Keratinocyte (primary cell): ENCODE results near the gene SNTG2. TPM values are rescaled to one million over a fixed set of nuclear protein-coding genes. Genes with fewer than 3 reads are reported as not detected.

Source experiments
- DNase-seq: peaks from one replicate; pipeline ENCODE4 v3.0.0-alpha.2; 2011; ENCODE audit warnings: low read depth, missing footprints, low spot score
- FAIRE-seq: peaks from 2 replicates; lab custom pipeline; 2011; peaks lifted over from hg19 to GRCh38; lab: Jason Lieb, UNC
- H2AFZ ChIP-seq: 2 replicates; pipeline ENCODE4 v1.6.0; 2012; ENCODE audit warnings: low read length, control low read depth, inconsistent platforms; ENCODE audit not compliant: control insufficient read depth
- H3K27ac ChIP-seq: 2 replicates; pipeline ENCODE4 v1.5.1; 2011; ENCODE audit warnings: low read length; ENCODE audit not compliant: control insufficient read depth, insufficient read depth
- H3K27me3 ChIP-seq: 3 replicates; pipeline ENCODE4 v1.6.0; 2011; ENCODE audit warnings: low read length; ENCODE audit not compliant: control insufficient read depth, insufficient read depth; ENCODE audit errors: extremely low read depth
- H3K36me3 ChIP-seq, 2 experiments: 2 replicates in 1 of 2; 3 replicates in 1 of 2; pipeline ENCODE4 v1.5.1; 2011; ENCODE audit warnings: low read length in 2 of 2, mild to moderate bottlenecking in 1 of 2; ENCODE audit not compliant: control insufficient read depth in 2 of 2, insufficient read depth in 2 of 2; ENCODE audit errors: extremely low read depth in 1 of 2
- H3K4me1 ChIP-seq: 3 replicates; pipeline ENCODE4 v1.5.1; 2011; ENCODE audit warnings: low read length; ENCODE audit not compliant: control insufficient read depth, insufficient read depth; ENCODE audit errors: extremely low read depth
- H3K4me2 ChIP-seq: 3 replicates; pipeline ENCODE4 v1.6.0; 2011; ENCODE audit warnings: low read depth, low read length; ENCODE audit not compliant: control insufficient read depth, insufficient read depth; ENCODE audit errors: extremely low read depth
- H3K4me3 ChIP-seq, 3 experiments: fragments of 200-600 bp in 1 of 3; sonication (generic) in 1 of 3; 2 replicates in 2 of 3; 3 replicates in 1 of 3; pipeline ENCODE4 v1.5.1; 2011 to 2016; ENCODE audit warnings: low read length in 3 of 3, mild to moderate bottlenecking in 3 of 3, control low read depth in 2 of 3, inconsistent platforms in 1 of 3, low read depth in 1 of 3, mixed read lengths in 1 of 3, mixed run types in 1 of 3, moderate library complexity in 1 of 3; ENCODE audit not compliant: control insufficient read depth in 2 of 3, insufficient read depth in 2 of 3; ENCODE audit errors: extremely low read depth in 1 of 3
- H3K79me2 ChIP-seq: 2 replicates; pipeline ENCODE4 v1.6.0; 2012; ENCODE audit warnings: low read length; ENCODE audit not compliant: control insufficient read depth, insufficient read depth
- H3K9ac ChIP-seq: 3 replicates; pipeline ENCODE4 v1.6.0; 2011; ENCODE audit warnings: low read length; ENCODE audit not compliant: control insufficient read depth, insufficient read depth; ENCODE audit errors: extremely low read depth
- H3K9me1 ChIP-seq: 3 replicates; pipeline ENCODE4 v1.6.0; 2011; ENCODE audit warnings: low read length; ENCODE audit not compliant: control insufficient read depth, insufficient read depth; ENCODE audit errors: extremely low read depth
- H3K9me3 ChIP-seq: 2 replicates; pipeline ENCODE4 v1.5.1; 2012; ENCODE audit warnings: low read depth, low read length; ENCODE audit not compliant: control insufficient read depth
- H4K20me1 ChIP-seq: 3 replicates; pipeline ENCODE4 v1.6.0; 2011; ENCODE audit warnings: low read length; ENCODE audit not compliant: control insufficient read depth, insufficient read depth; ENCODE audit errors: extremely low read depth
- EZH2 ChIP-seq: IDR thresholded peaks from one replicate; pipeline ENCODE4 v1.6.1; 2012; ENCODE audit warnings: inconsistent platforms, mild to moderate bottlenecking, low read length, moderate library complexity
- dilution Hi-C: fragments of 300-500 bp; cut with MboI; formaldehyde crosslinking; loops from one replicate; pipeline ENCODE4 v1.7.0; 2020; ENCODE audit warnings: low sequenced_read_pairs; ENCODE audit not compliant: extremely low pct_ligation_motif_present
- polyA plus RNA-seq, 5 experiments: library from polyadenylated mRNA; depleted of rRNA in 3 of 5; stranded (reverse) in 3 of 5; stranded (forward) in 1 of 5; unstranded in 1 of 5; fragments of >200 nt; gene quantifications; 1 replicate in 1 of 5; 2 replicates in 3 of 5; 3 replicates in 1 of 5; pipeline versions ENCODE4 v1.2.1 to v1.2.3, GENCODE V29; 2011 to 2012; ENCODE audit warnings: missing spikeins in 2 of 5, low read depth in 1 of 5, low replicate concordance in 1 of 5
- TF ChIP-seq, protein P1 (sequence below), 3 experiments: IDR thresholded peaks in 1 of 3; conservative IDR thresholded peaks in 1 of 3; optimal IDR thresholded peaks in 1 of 3; 2 replicates in 2 of 3; 3 replicates in 1 of 3; pipeline versions ENCODE3 to v1.5.1; 2011; ENCODE audit warnings: low read length in 3 of 3, mild to moderate bottlenecking in 3 of 3, moderate library complexity in 2 of 3, control low read depth in 1 of 3, inconsistent platforms in 1 of 3; ENCODE audit not compliant: insufficient read depth in 2 of 3; ENCODE audit errors: extremely low read depth in 1 of 3

SNTG2 gene
- polyA plus RNA-seq, 1 donor (not counting 4 experiments of a cell fraction or from before 2014, with no cell fraction given) = not detected

DNA sequence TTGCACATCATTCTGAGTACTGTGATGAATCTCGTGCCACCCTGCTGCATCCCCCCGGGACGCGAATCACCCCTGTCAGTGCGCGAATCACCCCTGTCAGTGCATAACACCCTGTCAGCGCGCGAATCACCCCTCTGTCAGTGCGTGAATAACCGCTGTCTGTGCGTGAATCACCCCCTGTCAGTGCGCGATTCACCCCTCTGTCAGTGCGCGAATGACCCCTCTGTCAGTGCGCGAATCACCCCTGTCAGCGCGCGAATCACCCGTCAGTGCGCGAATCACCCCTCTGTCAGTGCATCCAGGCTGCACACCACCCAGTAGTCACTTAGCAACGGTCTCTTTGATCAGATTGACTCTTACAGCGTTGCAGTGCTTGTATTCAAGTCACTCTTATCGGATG is 328.2 kb downstream of the SNTG2 start:
- no peaks in the 10 kb centered on the region for H3K9me1 ChIP-seq
- TF ChIP-seq, protein P1, sequence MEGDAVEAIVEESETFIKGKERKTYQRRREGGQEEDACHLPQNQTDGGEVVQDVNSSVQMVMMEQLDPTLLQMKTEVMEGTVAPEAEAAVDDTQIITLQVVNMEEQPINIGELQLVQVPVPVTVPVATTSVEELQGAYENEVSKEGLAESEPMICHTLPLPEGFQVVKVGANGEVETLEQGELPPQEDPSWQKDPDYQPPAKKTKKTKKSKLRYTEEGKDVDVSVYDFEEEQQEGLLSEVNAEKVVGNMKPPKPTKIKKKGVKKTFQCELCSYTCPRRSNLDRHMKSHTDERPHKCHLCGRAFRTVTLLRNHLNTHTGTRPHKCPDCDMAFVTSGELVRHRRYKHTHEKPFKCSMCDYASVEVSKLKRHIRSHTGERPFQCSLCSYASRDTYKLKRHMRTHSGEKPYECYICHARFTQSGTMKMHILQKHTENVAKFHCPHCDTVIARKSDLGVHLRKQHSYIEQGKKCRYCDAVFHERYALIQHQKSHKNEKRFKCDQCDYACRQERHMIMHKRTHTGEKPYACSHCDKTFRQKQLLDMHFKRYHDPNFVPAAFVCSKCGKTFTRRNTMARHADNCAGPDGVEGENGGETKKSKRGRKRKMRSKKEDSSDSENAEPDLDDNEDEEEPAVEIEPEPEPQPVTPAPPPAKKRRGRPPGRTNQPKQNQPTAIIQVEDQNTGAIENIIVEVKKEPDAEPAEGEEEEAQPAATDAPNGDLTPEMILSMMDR (optimal IDR thresholded peaks at IDR 0.05 in 1 of 3, IDR thresholded peaks at IDR 0.05 in 1 of 3, conservative IDR thresholded peaks at IDR 0.05 in 1 of 3; ENCODE audit: extremely low read depth in 1 of 3, insufficient read depth in 2 of 3, low read length in 3 of 3) = no peak
- no peak for TF ChIP-seq EZH2
- no peak overlapping the region for H3K4me3 ChIP-seq
- no peaks in the 10 kb centered on the region for H3K4me1 ChIP-seq
- no peaks in the 10 kb centered on the region for H4K20me1 ChIP-seq
- H3K79me2 ChIP-seq = no peaks in the 10 kb centered on the region
- no peak overlapping the region for H3K4me2 ChIP-seq
- DNase-seq = no peak
- H3K9me3 ChIP-seq = no peaks in the 10 kb centered on the region
- no peak overlapping the region for H2AFZ ChIP-seq
- FAIRE-seq = no peak
- dilution Hi-C loops = no loop called here
- H3K9ac ChIP-seq = no peak overlapping the region
- H3K36me3 ChIP-seq = no peaks in the 10 kb centered on the region
- no peak overlapping the region for H3K27ac ChIP-seq
- H3K27me3 ChIP-seq = no peaks in the 10 kb centered on the region

DNA sequence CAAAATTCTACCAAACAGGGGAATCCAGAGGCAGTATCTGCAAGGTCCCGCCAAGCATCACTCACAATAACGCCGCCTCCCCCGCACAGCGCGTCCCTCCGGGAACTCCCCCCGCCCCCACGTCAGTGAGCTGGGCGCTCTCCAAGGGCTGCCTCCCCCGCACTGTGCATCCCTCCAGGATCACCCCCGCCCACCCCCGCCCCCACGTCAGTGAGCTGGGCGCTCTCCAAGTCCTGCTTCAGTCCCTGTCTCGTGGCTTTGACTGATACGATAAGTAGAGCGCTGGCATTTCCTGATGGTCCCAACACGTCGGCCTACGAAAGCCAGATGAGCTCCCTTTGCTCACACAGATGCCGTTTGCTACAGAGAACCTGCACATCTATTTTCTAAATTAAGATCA is 331.9 kb downstream of the SNTG2 start:
- no peak for TF ChIP-seq EZH2
- TF ChIP-seq, protein P1 (optimal IDR thresholded peaks at IDR 0.05 in 1 of 3, IDR thresholded peaks at IDR 0.05 in 1 of 3, conservative IDR thresholded peaks at IDR 0.05 in 1 of 3; ENCODE audit: extremely low read depth in 1 of 3, insufficient read depth in 2 of 3, low read length in 3 of 3) = no peak
- Histone ChIP-seq H3K9ac (no peak overlapping the region), H3K79me2 (no peaks in the 10 kb centered on the region), H3K9me1 (no peaks in the 10 kb centered on the region), H3K4me1 (no peaks in the 10 kb centered on the region), H3K9me3 (no peaks in the 10 kb centered on the region), H2AFZ (no peak overlapping the region), H3K27ac (no peak overlapping the region), H4K20me1 (no peaks in the 10 kb centered on the region), H3K36me3 (no peaks in the 10 kb centered on the region), H3K4me2 (no peak overlapping the region), H3K4me3 (no peak overlapping the region), H3K27me3 (no peaks in the 10 kb centered on the region)
- FAIRE-seq = no peak
- DNase-seq = no peak
- dilution Hi-C loops = no loop called here
